ENCODE data around the gene TMEM109. TPM values are rescaled to one million over a fixed set of nuclear protein-coding genes. Genes with fewer than 3 reads are reported as not detected.

Gene TMEM109
- total and polyA plus RNA-seq, 2 of the 4 experiments (the other 2 are of a cell fraction): 15.1 to 69.7 TPM

DNA sequence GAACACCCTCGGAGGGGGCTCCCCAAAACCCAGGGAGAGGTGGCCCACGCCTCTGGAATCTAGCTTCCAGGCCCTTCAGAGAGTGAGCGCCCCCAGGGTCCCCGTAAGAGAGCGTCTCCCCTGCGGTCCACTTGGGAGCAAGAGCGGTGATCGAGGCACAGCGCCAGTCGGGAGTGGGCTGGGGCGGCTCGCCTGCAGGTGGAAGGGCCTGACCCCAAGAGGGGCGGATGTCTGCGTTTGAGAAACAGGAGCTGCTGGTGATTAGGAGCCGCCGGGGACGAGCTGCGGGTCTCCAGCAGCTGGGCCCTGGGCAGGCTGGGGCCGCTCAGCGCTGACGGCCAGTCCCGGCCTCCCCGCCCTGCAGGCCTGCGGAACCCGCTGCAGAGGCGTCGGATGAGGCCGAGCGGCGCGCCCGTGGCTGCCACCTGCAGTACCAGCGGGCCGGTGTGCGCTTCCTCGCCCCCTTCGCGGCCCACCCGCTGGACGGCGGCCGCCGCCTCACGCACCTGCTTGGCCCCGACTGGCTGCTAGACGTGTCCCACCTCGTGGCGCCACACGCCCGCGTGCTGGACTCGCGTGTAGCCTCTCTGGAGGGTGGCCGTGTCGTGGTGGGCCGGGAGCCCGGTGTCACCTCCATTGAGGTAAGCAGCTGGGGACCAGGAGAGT lies 20.3 kb downstream of the TMEM109 start:
- WGBS, 2 experiments (ENCODE audit: extremely low coverage in 2 of 2, insufficient read length in 1 of 2): 95% methylated on average over 24 of the region's 57 CpGs; no CpG with 5 or more reads in 1 of the 2 experiments
- no peak overlapping the region for H2AFZ ChIP-seq (replicated peaks; ENCODE audit: low read length, poor library complexity)
- ATAC-seq (ENCODE audit: low read depth) (no peak), DNase-seq (no peak)
- H3K36me3 ChIP-seq (ENCODE audit: control insufficient read depth, insufficient read depth, low read length): peaks cover 51% of the 10 kb centered on the region
- TF ChIP-seq CEBPB (IDR thresholded peaks at IDR 0.05; ENCODE audit: low read depth, low read length) (no peak), MAZ (IDR thresholded peaks at IDR 0.05; ENCODE audit: borderline replicate concordance, low read depth, low read length) (no peak), RFX5 (IDR thresholded peaks at IDR 0.05; ENCODE audit: low read depth, low read length) (no peak), CHD1 (IDR thresholded peaks at IDR 0.05; ENCODE audit: low read depth, low read length) (no peak), RAD21 (IDR thresholded peaks at IDR 0.05; ENCODE audit: low read length) (no peak), NFE2L2 (IDR thresholded peaks at IDR 0.05; ENCODE audit: low read depth, low read length) (no peak), ELK1 (IDR thresholded peaks at IDR 0.05; ENCODE audit: borderline replicate concordance, low read depth, low read length) (no peak), RCOR1 (IDR thresholded peaks at IDR 0.05; ENCODE audit: insufficient replicate concordance, low read length) (no peak), FOS (IDR thresholded peaks at IDR 0.05; ENCODE audit: low read depth, low read length) (no peak), BHLHE40 (IDR thresholded peaks at IDR 0.05; ENCODE audit: low read depth, low read length) (no peak), SMC3 (IDR thresholded peaks at IDR 0.05; ENCODE audit: low read depth, low read length) (no peak), MAFK (IDR thresholded peaks at IDR 0.05; ENCODE audit: low read depth, low read length) (no peak), MXI1 (IDR thresholded peaks at IDR 0.05; ENCODE audit: borderline replicate concordance, low read depth, low read length) (no peak)
- TF ChIP-seq, protein P1, sequence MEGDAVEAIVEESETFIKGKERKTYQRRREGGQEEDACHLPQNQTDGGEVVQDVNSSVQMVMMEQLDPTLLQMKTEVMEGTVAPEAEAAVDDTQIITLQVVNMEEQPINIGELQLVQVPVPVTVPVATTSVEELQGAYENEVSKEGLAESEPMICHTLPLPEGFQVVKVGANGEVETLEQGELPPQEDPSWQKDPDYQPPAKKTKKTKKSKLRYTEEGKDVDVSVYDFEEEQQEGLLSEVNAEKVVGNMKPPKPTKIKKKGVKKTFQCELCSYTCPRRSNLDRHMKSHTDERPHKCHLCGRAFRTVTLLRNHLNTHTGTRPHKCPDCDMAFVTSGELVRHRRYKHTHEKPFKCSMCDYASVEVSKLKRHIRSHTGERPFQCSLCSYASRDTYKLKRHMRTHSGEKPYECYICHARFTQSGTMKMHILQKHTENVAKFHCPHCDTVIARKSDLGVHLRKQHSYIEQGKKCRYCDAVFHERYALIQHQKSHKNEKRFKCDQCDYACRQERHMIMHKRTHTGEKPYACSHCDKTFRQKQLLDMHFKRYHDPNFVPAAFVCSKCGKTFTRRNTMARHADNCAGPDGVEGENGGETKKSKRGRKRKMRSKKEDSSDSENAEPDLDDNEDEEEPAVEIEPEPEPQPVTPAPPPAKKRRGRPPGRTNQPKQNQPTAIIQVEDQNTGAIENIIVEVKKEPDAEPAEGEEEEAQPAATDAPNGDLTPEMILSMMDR (conservative IDR thresholded peaks at IDR 0.05; ENCODE audit: low read depth, low read length): no peak
- in situ Hi-C loops (cut with MboI; ENCODE audit: low sequenced_read_pairs) (no loop called here), intact Hi-C loops (cut with micrococcal nuclease) (no loop called here), dilution Hi-C loops (cut with HindIII; ENCODE audit: low sequenced_read_pairs, unreplicated experiment) (no loop called here)
- no peak overlapping the region for H3K56ac ChIP-seq (ENCODE audit: extremely low read depth, insufficient read depth, low read length)
- H3K79me1 ChIP-seq (ENCODE audit: low read depth in 1 of 2, low read length in 2 of 2): no peaks in the 10 kb centered on the region
- no peak overlapping the region for H3K4ac ChIP-seq (ENCODE audit: low read depth, low read length)
- H4K5ac ChIP-seq (ENCODE audit: low read depth, low read length): no peak overlapping the region
- H4K91ac ChIP-seq (ENCODE audit: insufficient read depth, low read depth, low read length): no peak overlapping the region
- no peaks in the 10 kb centered on the region for H3K27me3 ChIP-seq (ENCODE audit: control insufficient read depth, insufficient read depth, low read length)
- no peak overlapping the region for H2BK120ac ChIP-seq (ENCODE audit: low read depth, low read length)
- H3K14ac ChIP-seq (replicated peaks; ENCODE audit: low read depth, low read length): no peak overlapping the region
- H2AK5ac ChIP-seq (ENCODE audit: low read depth, low read length): no peak overlapping the region
- H4K8ac ChIP-seq (ENCODE audit: low read depth in 2 of 2, low read length in 2 of 2): no peak overlapping the region
- no peaks in the 10 kb centered on the region for H3K9me1 ChIP-seq (ENCODE audit: insufficient read depth, low read length)
- BruUV-seq (replicated peaks): no TSS peak
- no peak overlapping the region for H3K4me3 ChIP-seq (ENCODE audit: insufficient read depth, low read depth, low read length)
- no peak overlapping the region for H3K9ac ChIP-seq (ENCODE audit: low read depth, low read length)
- no peak overlapping the region for H3K18ac ChIP-seq (ENCODE audit: low read depth, low read length)
- no peaks in the 10 kb centered on the region for H3K9me3 ChIP-seq (ENCODE audit: control insufficient read depth, insufficient read depth, low read length)
- H3K23ac ChIP-seq (ENCODE audit: low read depth, low read length): no peak overlapping the region
- no peak overlapping the region for H2BK5ac ChIP-seq (ENCODE audit: low read depth, low read length, poor library complexity, severe bottlenecking)
- CTCF ChIA-PET: no interaction called here
- no peak overlapping the region for H2BK20ac ChIP-seq (ENCODE audit: low read depth, low read length)
- no peak overlapping the region for H2BK15ac ChIP-seq (ENCODE audit: low read depth, low read length)
- peak overlapping the region; percentile 50 for H2AK9ac ChIP-seq (replicated peaks; ENCODE audit: low read depth, low read length, poor library complexity)
- H3K4me1 ChIP-seq (ENCODE audit: control insufficient read depth, insufficient read depth, low read length): no peaks in the 10 kb centered on the region; the same call in 1 of the 2 replicates
- H3K27ac ChIP-seq (ENCODE audit: insufficient read depth, low read length): no peak overlapping the region
- H3K4me2 ChIP-seq (ENCODE audit: low read depth, low read length): no peak overlapping the region
- POLR2A ChIA-PET (ENCODE audit: unreplicated experiment): no interaction called here
- H4K20me1 ChIP-seq (ENCODE audit: insufficient read depth, low read length): no peaks in the 10 kb centered on the region
